Measurements from ENCODE around the gene NFKBIE. TPM values are rescaled to one million over a fixed set of nuclear protein-coding genes. Genes with fewer than 3 reads are reported as not detected.

The NFKBIE gene
- total and polyA plus RNA-seq, 3 experiments from 2014 or later: 5.3 to 34.3 (median 33.1) TPM

- peak in 4 of 5 donors; percentile 28 to 63 (median 49) for DNase-seq
- Mint-ChIP-seq H3K4me3 (peak overlapping the region; percentile 88 to 96 (median 91)), H3K27ac (peak overlapping the region; percentile 78 to 99 (median 98)), H3K36me3 (peaks cover 0 to 33% (median 5%) of the 10 kb centered on the region in 3 donors), H3K27me3 (peaks cover 9 to 12% of the 10 kb centered on the region in 2 donors), H3K9me3 (no peaks in the 10 kb centered on the region), H3K4me1 (peaks cover 42 to 47% (median 45%) of the 10 kb centered on the region in 3 donors)
- Histone ChIP-seq H3K9me3 (ENCODE audit: low read length) (no peaks in the 10 kb centered on the region), H3K27ac (ENCODE audit: low read depth, low read length) (peak overlapping the region; percentile 93), H3K36me3 (ENCODE audit: insufficient read depth, low read length) (no peaks in the 10 kb centered on the region), H3K4me1 (ENCODE audit: insufficient read depth, low read length) (peaks cover 30% of the 10 kb centered on the region), H3K27me3 (ENCODE audit: insufficient read depth, low read length, poor library complexity, severe bottlenecking) (peaks cover 13% of the 10 kb centered on the region), H3K4me3 (ENCODE audit: low read length) (peak overlapping the region; percentile 86)
- CTCF ChIA-PET: interaction anchor here (0.7 to 5.5 kb wide), 12 partner anchors 9 to 168 kb away, joined by 3 to 53 read pairs (median 4); partner anchors contain the start of genes AARS2, HSP90AB1 and SLC35B2
- POLR2A ChIA-PET: interaction anchor here (1.5 to 2.5 kb wide), 3 partner anchors 9 to 41 kb away, joined by 4 to 23 read pairs (median 10); partner anchors contain the start of genes HSP90AB1 and SLC29A1
Measured at GRCh38 chr6:44264154-44265006, 971 bp downstream of the NFKBIE start.

GRCh38 chr6:44263354-44264100 lies 1.8 kb downstream of the NFKBIE start:
- peak overlapping the region; percentile 86 for H3K4me3 ChIP-seq (ENCODE audit: low read length)
- peak in 4 of 5 donors; percentile 32 to 66 (median 56) for DNase-seq
- peaks cover 30% of the 10 kb centered on the region for H3K4me1 ChIP-seq (ENCODE audit: insufficient read depth, low read length)
- Mint-ChIP-seq H3K4me1 (peaks cover 44 to 52% (median 47%) of the 10 kb centered on the region in 3 donors), H3K27ac (peak overlapping the region; percentile 78 to 99 (median 98)), H3K9me3 (no peaks in the 10 kb centered on the region), H3K27me3 (peaks cover under 1 to 5% of the 10 kb centered on the region in 2 donors), H3K36me3 (peaks cover 0 to 42% (median 5%) of the 10 kb centered on the region in 3 donors), H3K4me3 (peak overlapping the region; percentile 88 to 96 (median 91))
- H3K9me3 ChIP-seq (ENCODE audit: low read length): no peaks in the 10 kb centered on the region
- H3K27ac ChIP-seq (ENCODE audit: low read depth, low read length): peak overlapping the region; percentile 93
- H3K36me3 ChIP-seq (ENCODE audit: insufficient read depth, low read length): no peaks in the 10 kb centered on the region
- peaks cover 5% of the 10 kb centered on the region for H3K27me3 ChIP-seq (ENCODE audit: insufficient read depth, low read length, poor library complexity, severe bottlenecking)
- ChIA-PET CTCF (interaction anchor here (0.9 to 5.5 kb wide), 10 partner anchors 8 to 167 kb away, joined by 3 to 53 read pairs (median 4); partner anchors contain the start of genes AARS2, HSP90AB1 and SLC35B2), POLR2A (interaction anchor here (1.5 to 2.8 kb wide), 4 partner anchors 8 to 40 kb away, joined by 4 to 23 read pairs (median 16); partner anchors contain the start of genes HSP90AB1 and SLC29A1)

GRCh38 chr6:44262467-44263353 lies 2.6 kb downstream of the NFKBIE start:
- POLR2A ChIA-PET: interaction anchor here (2.8 kb wide), 1 partner anchor 15 kb away, joined by 21 read pairs; the partner anchor contains the start of gene HSP90AB1
- H3K4me3 Mint-ChIP-seq: peak overlapping the region; percentile 88 to 96 (median 91)
- H3K9me3 Mint-ChIP-seq: no peaks in the 10 kb centered on the region
- Histone ChIP-seq H3K4me1 (ENCODE audit: insufficient read depth, low read length) (peaks cover 35% of the 10 kb centered on the region), H3K4me3 (ENCODE audit: low read length) (peak overlapping the region; percentile 86), H3K36me3 (ENCODE audit: insufficient read depth, low read length) (peaks cover 3% of the 10 kb centered on the region), H3K9me3 (ENCODE audit: low read length) (no peaks in the 10 kb centered on the region), H3K27ac (ENCODE audit: low read depth, low read length) (peak overlapping the region; percentile 93), H3K27me3 (ENCODE audit: insufficient read depth, low read length, poor library complexity, severe bottlenecking) (no peaks in the 10 kb centered on the region)
- peak overlapping the region; percentile 78 to 99 (median 98) for H3K27ac Mint-ChIP-seq
- H3K4me1 Mint-ChIP-seq: peaks cover 48 to 57% (median 55%) of the 10 kb centered on the region in 3 donors
- DNase-seq: peak in 1 of 5 donors; percentile 45
- H3K36me3 Mint-ChIP-seq: peaks cover 0 to 47% (median 7%) of the 10 kb centered on the region in 3 donors
- CTCF ChIA-PET: interaction anchor here (0.9 to 1.2 kb wide), 3 partner anchors 10 to 25 kb away, joined by 3 to 4 read pairs (median 3); partner anchors contain the start of gene HSP90AB1
- peaks cover 0 to 1% of the 10 kb centered on the region in 2 donors for H3K27me3 Mint-ChIP-seq

GRCh38 chr6:44261581-44261980 lies 3.8 kb downstream of the NFKBIE start:
- peak in 1 of 5 donors; percentile 46 for DNase-seq
- no peaks in the 10 kb centered on the region for H3K9me3 ChIP-seq (ENCODE audit: low read length)
- H3K27me3 ChIP-seq (ENCODE audit: insufficient read depth, low read length, poor library complexity, severe bottlenecking): no peaks in the 10 kb centered on the region
- peaks cover 0 to 49% (median 7%) of the 10 kb centered on the region in 3 donors for H3K36me3 Mint-ChIP-seq
- H3K4me1 Mint-ChIP-seq: peaks cover 49 to 61% (median 53%) of the 10 kb centered on the region in 3 donors
- peaks cover 40% of the 10 kb centered on the region for H3K4me1 ChIP-seq (ENCODE audit: insufficient read depth, low read length)
- no peak overlapping the region for H3K4me3 ChIP-seq (ENCODE audit: low read length)
- H3K27ac ChIP-seq (ENCODE audit: low read depth, low read length): no peak overlapping the region
- H3K27ac Mint-ChIP-seq: peak overlapping the region in 3 of 8 donors; percentile 83 to 99 (median 96)
- no peaks in the 10 kb centered on the region for H3K9me3 Mint-ChIP-seq
- peak overlapping the region in 1 of 7 donors; percentile 75 for H3K4me3 Mint-ChIP-seq
- H3K36me3 ChIP-seq (ENCODE audit: insufficient read depth, low read length): peaks cover 3% of the 10 kb centered on the region
- POLR2A ChIA-PET: interaction anchor here (2.8 kb wide), 1 partner anchor 14 kb away, joined by 21 read pairs; the partner anchor contains the start of gene HSP90AB1
- peaks cover 0 to 1% of the 10 kb centered on the region in 2 donors for H3K27me3 Mint-ChIP-seq
- CTCF ChIA-PET: interaction anchor here (0.7 kb wide), 1 partner anchor 15 kb away, joined by 5 read pairs; the partner anchor contains the start of gene HSP90AB1

- Mint-ChIP-seq H3K9me3 (no peaks in the 10 kb centered on the region), H3K4me3 (peak overlapping the region in 2 of 7 donors; percentile 6 to 75), H3K27ac (peak overlapping the region in 6 of 8 donors; percentile 0 to 96 (median 30)), H3K27me3 (peaks cover 0 to 1% of the 10 kb centered on the region in 2 donors), H3K36me3 (peaks cover 0 to 53% (median 7%) of the 10 kb centered on the region in 3 donors), H3K4me1 (peaks cover 54 to 68% (median 59%) of the 10 kb centered on the region in 3 donors)
- no peaks in the 10 kb centered on the region for H3K9me3 ChIP-seq (ENCODE audit: low read length)
- CTCF ChIA-PET: interaction anchor here (1.2 kb wide), 1 partner anchor 13 kb away, joined by 4 read pairs; the partner anchor contains the start of gene HSP90AB1
- H3K27ac ChIP-seq (ENCODE audit: low read depth, low read length): no peak overlapping the region
- H3K4me1 ChIP-seq (ENCODE audit: insufficient read depth, low read length): peaks cover 49% of the 10 kb centered on the region
- POLR2A ChIA-PET: interaction anchor here (2.8 kb wide), 1 partner anchor 13 kb away, joined by 21 read pairs; the partner anchor contains the start of gene HSP90AB1
- H3K36me3 ChIP-seq (ENCODE audit: insufficient read depth, low read length): peaks cover 6% of the 10 kb centered on the region
- H3K27me3 ChIP-seq (ENCODE audit: insufficient read depth, low read length, poor library complexity, severe bottlenecking): no peaks in the 10 kb centered on the region
- no peak overlapping the region for H3K4me3 ChIP-seq (ENCODE audit: low read length)
- DNase-seq: peak in 1 of 5 donors; percentile 4
Measured at GRCh38 chr6:44260451-44261297, 4.7 kb downstream of the NFKBIE start.

GRCh38 chr6:44260011-44260410 lies 5.3 kb downstream of the NFKBIE start:
- ChIA-PET POLR2A (no interaction called here), CTCF (interaction anchor here (1.2 kb wide), 1 partner anchor 12 kb away, joined by 4 read pairs; the partner anchor contains the start of gene HSP90AB1)
- no peaks in the 10 kb centered on the region for H3K27me3 ChIP-seq (ENCODE audit: insufficient read depth, low read length, poor library complexity, severe bottlenecking)
- Mint-ChIP-seq H3K9me3 (no peaks in the 10 kb centered on the region), H3K36me3 (peaks cover 0 to 60% (median 7%) of the 10 kb centered on the region in 3 donors), H3K27me3 (peaks cover 0 to 1% of the 10 kb centered on the region in 2 donors), H3K4me3 (peak overlapping the region in 1 of 7 donors; percentile 75), H3K4me1 (peaks cover 59 to 72% (median 66%) of the 10 kb centered on the region in 3 donors), H3K27ac (peak overlapping the region in 3 of 8 donors; percentile 47 to 96 (median 54))
- H3K36me3 ChIP-seq (ENCODE audit: insufficient read depth, low read length): peaks cover 12% of the 10 kb centered on the region
- DNase-seq: peak in 1 of 5 donors; percentile 46
- no peaks in the 10 kb centered on the region for H3K9me3 ChIP-seq (ENCODE audit: low read length)
- peaks cover 51% of the 10 kb centered on the region for H3K4me1 ChIP-seq (ENCODE audit: insufficient read depth, low read length)
- H3K4me3 ChIP-seq (ENCODE audit: low read length): no peak overlapping the region
- no peak overlapping the region for H3K27ac ChIP-seq (ENCODE audit: low read depth, low read length)
